ENCODE results near the gene XYLT2.

Gene XYLT2

DNA sequence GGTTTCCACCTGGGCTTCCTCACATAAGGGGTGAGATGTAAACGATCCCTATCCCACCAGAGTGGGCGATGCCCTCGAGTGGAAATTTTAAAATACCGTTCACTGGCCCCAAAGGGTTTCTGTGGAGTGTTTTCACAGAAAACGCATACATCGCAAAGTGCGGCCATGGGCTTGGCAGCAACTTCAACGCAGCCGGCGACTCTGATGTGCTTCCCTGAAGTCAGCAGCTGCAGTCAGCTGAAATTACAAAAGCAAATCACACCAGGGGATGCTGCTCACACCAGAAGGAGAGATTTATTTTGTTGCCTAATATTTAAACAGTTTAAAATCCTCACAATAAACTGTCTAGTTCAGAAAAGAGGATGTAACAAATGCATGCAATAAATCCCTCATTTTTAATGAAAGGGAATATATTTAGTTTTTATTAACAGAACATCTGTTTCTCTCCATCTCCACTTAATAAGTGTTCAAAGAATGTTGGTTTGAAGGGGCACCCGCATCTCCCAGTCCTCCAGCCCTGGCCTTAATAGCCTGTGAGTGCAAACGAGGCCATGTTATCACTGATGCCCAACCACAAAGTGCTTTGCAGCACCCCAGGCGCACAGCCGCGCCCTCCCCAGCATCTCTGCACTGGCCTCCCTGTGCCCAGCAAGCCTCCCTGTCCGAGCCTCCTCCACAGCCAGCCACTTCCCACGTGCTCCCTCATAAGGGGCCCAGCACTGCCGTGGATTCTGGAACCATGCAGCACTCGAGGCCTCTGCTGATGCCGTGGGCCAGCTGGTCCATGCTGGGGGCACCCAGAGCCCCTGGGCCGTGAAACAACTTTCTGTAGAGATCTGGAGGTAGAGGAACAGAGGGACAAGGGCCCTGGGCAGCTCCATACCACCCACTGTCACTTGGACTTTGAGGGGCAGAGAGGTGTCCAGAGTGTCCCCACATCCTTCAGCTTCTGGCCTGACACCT lies 17.3 kb upstream of the XYLT2 start:
- TF ChIP-seq EZH2phosphoT487 (IDR thresholded peaks at IDR 0.05; ENCODE audit: borderline replicate concordance): no peak
- TF ChIP-seq, protein P1, sequence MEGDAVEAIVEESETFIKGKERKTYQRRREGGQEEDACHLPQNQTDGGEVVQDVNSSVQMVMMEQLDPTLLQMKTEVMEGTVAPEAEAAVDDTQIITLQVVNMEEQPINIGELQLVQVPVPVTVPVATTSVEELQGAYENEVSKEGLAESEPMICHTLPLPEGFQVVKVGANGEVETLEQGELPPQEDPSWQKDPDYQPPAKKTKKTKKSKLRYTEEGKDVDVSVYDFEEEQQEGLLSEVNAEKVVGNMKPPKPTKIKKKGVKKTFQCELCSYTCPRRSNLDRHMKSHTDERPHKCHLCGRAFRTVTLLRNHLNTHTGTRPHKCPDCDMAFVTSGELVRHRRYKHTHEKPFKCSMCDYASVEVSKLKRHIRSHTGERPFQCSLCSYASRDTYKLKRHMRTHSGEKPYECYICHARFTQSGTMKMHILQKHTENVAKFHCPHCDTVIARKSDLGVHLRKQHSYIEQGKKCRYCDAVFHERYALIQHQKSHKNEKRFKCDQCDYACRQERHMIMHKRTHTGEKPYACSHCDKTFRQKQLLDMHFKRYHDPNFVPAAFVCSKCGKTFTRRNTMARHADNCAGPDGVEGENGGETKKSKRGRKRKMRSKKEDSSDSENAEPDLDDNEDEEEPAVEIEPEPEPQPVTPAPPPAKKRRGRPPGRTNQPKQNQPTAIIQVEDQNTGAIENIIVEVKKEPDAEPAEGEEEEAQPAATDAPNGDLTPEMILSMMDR (conservative IDR thresholded peaks at IDR 0.05; ENCODE audit: low read length): no peak
- Histone ChIP-seq H3K4me2 (ENCODE audit: low read depth, low read length, poor library complexity, severe bottlenecking) (no peak overlapping the region), H3K9ac (ENCODE audit: low read depth, low read length, poor library complexity, severe bottlenecking) (no peak overlapping the region), H3K9me3 (ENCODE audit: insufficient read depth, low read depth, low read length) (no peaks in the 10 kb centered on the region), H3K27me3 (ENCODE audit: insufficient read depth, low read length, poor library complexity, severe bottlenecking) (no peaks in the 10 kb centered on the region), H3K4me1 (ENCODE audit: insufficient read depth, low read length, poor library complexity, severe bottlenecking) (peaks cover 5% of the 10 kb centered on the region), H2AFZ (ENCODE audit: low read length) (no peak overlapping the region), H4K20me1 (ENCODE audit: insufficient read depth, low read length, poor library complexity, severe bottlenecking) (no peaks in the 10 kb centered on the region), H3K36me3 (ENCODE audit: insufficient read depth, low read length) (no peaks in the 10 kb centered on the region), H3F3A (ENCODE audit: low read depth) (no peaks in the 10 kb centered on the region), H3K4me3 (ENCODE audit: low read length, poor library complexity, severe bottlenecking) (no peak overlapping the region), H3K79me2 (ENCODE audit: insufficient read depth, low read length) (no peaks in the 10 kb centered on the region), H3K9me2 (replicated peaks; ENCODE audit: low read depth, low read length) (no peaks in the 10 kb centered on the region)

DNA sequence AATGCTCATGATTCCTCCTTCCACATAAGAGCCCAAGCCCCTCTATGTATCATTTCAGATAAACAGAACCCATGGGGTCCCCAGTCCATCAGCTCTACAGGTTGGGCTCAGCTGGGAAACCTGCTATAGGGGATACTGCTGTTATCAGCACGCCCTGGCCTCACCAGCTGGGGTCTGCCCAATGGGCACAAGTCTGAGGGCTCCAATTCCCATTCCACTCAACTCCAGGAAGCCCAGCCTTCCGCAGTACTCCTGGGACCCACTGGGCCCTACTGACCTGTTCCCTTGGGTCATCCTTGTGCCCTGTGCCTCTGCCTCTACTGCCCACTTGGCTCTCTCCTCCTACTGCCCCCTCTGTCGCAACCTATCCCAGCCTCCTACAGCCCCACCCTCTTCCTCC lies 16.2 kb upstream of the XYLT2 start:
- Histone ChIP-seq H4K20me1 (ENCODE audit: insufficient read depth, low read length, poor library complexity, severe bottlenecking) (no peaks in the 10 kb centered on the region), H3K4me1 (ENCODE audit: insufficient read depth, low read length, poor library complexity, severe bottlenecking) (peaks cover 7% of the 10 kb centered on the region), H2AFZ (ENCODE audit: low read length) (no peak overlapping the region), H3K9me3 (ENCODE audit: insufficient read depth, low read depth, low read length) (no peaks in the 10 kb centered on the region), H3K9ac (ENCODE audit: low read depth, low read length, poor library complexity, severe bottlenecking) (no peak overlapping the region), H3K27me3 (ENCODE audit: insufficient read depth, low read length, poor library complexity, severe bottlenecking) (no peaks in the 10 kb centered on the region), H3K79me2 (ENCODE audit: insufficient read depth, low read length) (no peaks in the 10 kb centered on the region), H3F3A (ENCODE audit: low read depth) (no peaks in the 10 kb centered on the region), H3K4me2 (ENCODE audit: low read depth, low read length, poor library complexity, severe bottlenecking) (no peak overlapping the region), H3K4me3 (ENCODE audit: low read length, poor library complexity, severe bottlenecking) (no peak overlapping the region), H3K9me2 (replicated peaks; ENCODE audit: low read depth, low read length) (no peaks in the 10 kb centered on the region), H3K36me3 (ENCODE audit: insufficient read depth, low read length) (no peaks in the 10 kb centered on the region)
- TF ChIP-seq EZH2phosphoT487 (IDR thresholded peaks at IDR 0.05; ENCODE audit: borderline replicate concordance): no peak
- TF ChIP-seq, protein P1 (conservative IDR thresholded peaks at IDR 0.05; ENCODE audit: low read length): no peak

DNA sequence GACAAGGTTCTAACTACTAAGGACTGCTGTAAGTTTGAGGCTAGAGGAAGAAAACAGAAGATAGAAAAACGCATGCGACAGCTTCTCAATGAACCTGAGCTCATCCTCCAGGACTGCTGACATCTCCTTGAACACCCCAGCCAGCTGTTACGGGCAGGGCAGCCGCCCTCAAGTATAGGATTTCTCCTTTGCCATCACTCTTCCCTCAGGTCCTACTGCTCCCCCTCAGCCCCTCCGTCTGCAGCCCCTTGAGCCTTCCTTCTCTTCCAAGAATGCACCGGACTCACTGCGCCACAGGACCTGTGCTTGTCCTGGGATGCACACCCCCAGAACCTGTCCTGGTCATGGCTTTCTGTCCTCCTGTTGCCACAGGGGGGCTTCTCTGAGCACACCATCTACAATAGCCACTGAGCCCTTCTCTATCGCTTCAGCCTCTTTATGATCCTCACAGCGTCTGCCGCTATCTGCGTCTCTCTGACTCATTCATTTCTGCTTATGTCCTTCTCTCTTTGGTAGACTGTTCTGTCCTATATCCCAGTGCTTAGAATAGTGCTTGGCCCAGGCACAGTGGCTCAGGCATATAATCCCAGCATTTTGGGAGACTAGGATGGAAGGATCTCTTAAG lies 15.7 kb upstream of the XYLT2 start:
- no peaks in the 10 kb centered on the region for H3K27me3 ChIP-seq (ENCODE audit: insufficient read depth, low read length, poor library complexity, severe bottlenecking)
- peaks cover 7% of the 10 kb centered on the region for H3K4me1 ChIP-seq (ENCODE audit: insufficient read depth, low read length, poor library complexity, severe bottlenecking)
- TF ChIP-seq, protein P1 (conservative IDR thresholded peaks at IDR 0.05; ENCODE audit: low read length): no peak
- no peak for TF ChIP-seq EZH2phosphoT487 (IDR thresholded peaks at IDR 0.05; ENCODE audit: borderline replicate concordance)
- no peaks in the 10 kb centered on the region for H3F3A ChIP-seq (ENCODE audit: low read depth)
- H3K9me2 ChIP-seq (replicated peaks; ENCODE audit: low read depth, low read length): no peaks in the 10 kb centered on the region
- H3K9ac ChIP-seq (ENCODE audit: low read depth, low read length, poor library complexity, severe bottlenecking): no peak overlapping the region
- H4K20me1 ChIP-seq (ENCODE audit: insufficient read depth, low read length, poor library complexity, severe bottlenecking): no peaks in the 10 kb centered on the region
- no peaks in the 10 kb centered on the region for H3K9me3 ChIP-seq (ENCODE audit: insufficient read depth, low read depth, low read length)
- no peaks in the 10 kb centered on the region for H3K79me2 ChIP-seq (ENCODE audit: insufficient read depth, low read length)
- H2AFZ ChIP-seq (ENCODE audit: low read length): no peak overlapping the region
- no peak overlapping the region for H3K4me3 ChIP-seq (ENCODE audit: low read length, poor library complexity, severe bottlenecking)
- H3K36me3 ChIP-seq (ENCODE audit: insufficient read depth, low read length): no peaks in the 10 kb centered on the region
- H3K4me2 ChIP-seq (ENCODE audit: low read depth, low read length, poor library complexity, severe bottlenecking): no peak overlapping the region

All from Loucy (cell line).